HepG2 (cell line): ENCODE data around the gene TNFAIP2. TPM values are rescaled to one million over a fixed set of nuclear protein-coding genes. Genes with fewer than 3 reads are reported as not detected.

ENCODE experiments used
- GFI1 ChIP-seq: sonication (generic); formaldehyde crosslinking; IDR thresholded peaks from 2 replicates; pipeline ENCODE4 v1.5.0; 2020; ENCODE audit warnings: missing genetic modification reagents, mild to moderate bottlenecking, borderline replicate concordance
- HOXA9 ChIP-seq: sonication (generic); formaldehyde crosslinking; IDR thresholded peaks from 2 replicates; pipeline ENCODE4 v1.8.1; 2022; ENCODE audit warnings: missing genetic modification reagents, mild to moderate bottlenecking, moderate library complexity, borderline replicate concordance
- KDM4B ChIP-seq: sonication (generic); formaldehyde crosslinking; IDR thresholded peaks from 2 replicates; pipeline ENCODE4 v1.4.0; 2020; ENCODE audit warnings: missing genetic modification reagents
- MAFF ChIP-seq: IDR thresholded peaks from 2 replicates; pipeline ENCODE4 v1.6.1; 2011; ENCODE audit warnings: low read depth, low read length, improper control_type of control experiment
- NFRKB ChIP-seq: fragments of 450-650 bp; IDR thresholded peaks from 2 replicates; pipeline ENCODE4 v1.6.1; 2017
- SNAPC2 ChIP-seq: sonication (generic); formaldehyde crosslinking; IDR thresholded peaks from 2 replicates; pipeline ENCODE4 v1.8.1; 2022; ENCODE audit warnings: mild to moderate bottlenecking, missing genetic modification reagents
- TERF1 ChIP-seq: sonication (generic); formaldehyde crosslinking; IDR thresholded peaks from 2 replicates; pipeline ENCODE4 v1.8.0; 2022; ENCODE audit warnings: mild to moderate bottlenecking, missing genetic modification reagents, moderate library complexity
- ZBTB37 ChIP-seq: sonication (generic); formaldehyde crosslinking; IDR thresholded peaks from 2 replicates; pipeline ENCODE4 v1.4.0; 2020; ENCODE audit warnings: mild to moderate bottlenecking, missing genetic modification reagents
- ZFP90 ChIP-seq: sonication (generic); formaldehyde crosslinking; IDR thresholded peaks from 2 replicates; pipeline ENCODE4 v1.8.0; 2022; ENCODE audit warnings: missing genetic modification reagents, mild to moderate bottlenecking, inconsistent platforms, borderline replicate concordance
- ZNF20 ChIP-seq: sonication (generic); formaldehyde crosslinking; IDR thresholded peaks from 2 replicates; pipeline ENCODE4 v1.4.0; 2020; ENCODE audit warnings: mild to moderate bottlenecking, moderate library complexity, missing genetic modification reagents
- ZNF841 ChIP-seq: sonication (generic); formaldehyde crosslinking; IDR thresholded peaks from 2 replicates; pipeline ENCODE4 v1.8.1; 2023; ENCODE audit warnings: missing genetic modification reagents, borderline replicate concordance
- polyA plus RNA-seq, 8 experiments: library from polyadenylated mRNA; depleted of rRNA in 3 of 8; stranded (reverse) in 7 of 8; unstranded in 1 of 8; fragments of >200 nt; fragmentation: Illumina TruSeq in 4 of 8; extraction: Trizol in 4 of 8; gene quantifications; 2 replicates each; pipeline versions ENCODE4 v1.2.1 to v1.2.3, GENCODE V29; 2011 to 2016; ENCODE audit warnings: low read depth in 4 of 8, missing spikeins in 1 of 8, mixed read lengths in 1 of 8; ENCODE audit not compliant: insufficient read depth in 1 of 8
- total RNA-seq, 5 experiments: library from RNA; depleted of rRNA; stranded (reverse); fragments of >200 nt; fragmentation: Illumina TruSeq; extraction: Trizol; gene quantifications; 2 replicates each; pipeline ENCODE4 v1.2.3, GENCODE V29; 2016; ENCODE audit warnings: low read depth in 1 of 5
- TF ChIP-seq, protein P1 (sequence below), 2 experiments: IDR thresholded peaks; 2 replicates each; pipeline ENCODE4 v1.6.1; 2011 to 2012; ENCODE audit warnings: low read length in 2 of 2, borderline replicate concordance in 1 of 2, low read depth in 1 of 2, mild to moderate bottlenecking in 1 of 2, moderate library complexity in 1 of 2
- TF ChIP-seq, protein P2 (sequence below): sonication (generic); formaldehyde crosslinking; IDR thresholded peaks from 2 replicates; pipeline ENCODE4 v1.4.0; 2020; ENCODE audit warnings: missing genetic modification reagents
- TF ChIP-seq, protein P3 (sequence below): IDR thresholded peaks from 2 replicates; pipeline ENCODE4 v1.6.1; 2016; ENCODE audit warnings: mild to moderate bottlenecking

Gene TNFAIP2
- total and polyA plus RNA-seq, 2 of the 13 experiments (the other 11 are each of a cell fraction or from before 2014, with no cell fraction given), result 0.46 to 1.5 TPM

- TF ChIP-seq, protein P1, sequence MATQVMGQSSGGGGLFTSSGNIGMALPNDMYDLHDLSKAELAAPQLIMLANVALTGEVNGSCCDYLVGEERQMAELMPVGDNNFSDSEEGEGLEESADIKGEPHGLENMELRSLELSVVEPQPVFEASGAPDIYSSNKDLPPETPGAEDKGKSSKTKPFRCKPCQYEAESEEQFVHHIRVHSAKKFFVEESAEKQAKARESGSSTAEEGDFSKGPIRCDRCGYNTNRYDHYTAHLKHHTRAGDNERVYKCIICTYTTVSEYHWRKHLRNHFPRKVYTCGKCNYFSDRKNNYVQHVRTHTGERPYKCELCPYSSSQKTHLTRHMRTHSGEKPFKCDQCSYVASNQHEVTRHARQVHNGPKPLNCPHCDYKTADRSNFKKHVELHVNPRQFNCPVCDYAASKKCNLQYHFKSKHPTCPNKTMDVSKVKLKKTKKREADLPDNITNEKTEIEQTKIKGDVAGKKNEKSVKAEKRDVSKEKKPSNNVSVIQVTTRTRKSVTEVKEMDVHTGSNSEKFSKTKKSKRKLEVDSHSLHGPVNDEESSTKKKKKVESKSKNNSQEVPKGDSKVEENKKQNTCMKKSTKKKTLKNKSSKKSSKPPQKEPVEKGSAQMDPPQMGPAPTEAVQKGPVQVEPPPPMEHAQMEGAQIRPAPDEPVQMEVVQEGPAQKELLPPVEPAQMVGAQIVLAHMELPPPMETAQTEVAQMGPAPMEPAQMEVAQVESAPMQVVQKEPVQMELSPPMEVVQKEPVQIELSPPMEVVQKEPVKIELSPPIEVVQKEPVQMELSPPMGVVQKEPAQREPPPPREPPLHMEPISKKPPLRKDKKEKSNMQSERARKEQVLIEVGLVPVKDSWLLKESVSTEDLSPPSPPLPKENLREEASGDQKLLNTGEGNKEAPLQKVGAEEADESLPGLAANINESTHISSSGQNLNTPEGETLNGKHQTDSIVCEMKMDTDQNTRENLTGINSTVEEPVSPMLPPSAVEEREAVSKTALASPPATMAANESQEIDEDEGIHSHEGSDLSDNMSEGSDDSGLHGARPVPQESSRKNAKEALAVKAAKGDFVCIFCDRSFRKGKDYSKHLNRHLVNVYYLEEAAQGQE (IDR thresholded peaks at IDR 0.05; ENCODE audit: borderline replicate concordance in 1 of 2, low read depth in 1 of 2, low read length in 2 of 2), result no peak
- TF ChIP-seq TERF1, result no peak
- no peak for TF ChIP-seq KDM4B
- no peak for TF ChIP-seq MAFF
- TF ChIP-seq SNAPC2 (CRISPR knock-in tag), result 0 out of 2 replicates have a peak, but pooled peaks have one; percentile 49
- no peak for TF ChIP-seq ZNF841 (CRISPR knock-in tag)
- peak; percentile 57; the same call in 1 of the 2 replicates for TF ChIP-seq GFI1 (CRISPR knock-in tag)
- no peak for TF ChIP-seq ZNF20 (CRISPR knock-in tag)
- TF ChIP-seq, protein P2, sequence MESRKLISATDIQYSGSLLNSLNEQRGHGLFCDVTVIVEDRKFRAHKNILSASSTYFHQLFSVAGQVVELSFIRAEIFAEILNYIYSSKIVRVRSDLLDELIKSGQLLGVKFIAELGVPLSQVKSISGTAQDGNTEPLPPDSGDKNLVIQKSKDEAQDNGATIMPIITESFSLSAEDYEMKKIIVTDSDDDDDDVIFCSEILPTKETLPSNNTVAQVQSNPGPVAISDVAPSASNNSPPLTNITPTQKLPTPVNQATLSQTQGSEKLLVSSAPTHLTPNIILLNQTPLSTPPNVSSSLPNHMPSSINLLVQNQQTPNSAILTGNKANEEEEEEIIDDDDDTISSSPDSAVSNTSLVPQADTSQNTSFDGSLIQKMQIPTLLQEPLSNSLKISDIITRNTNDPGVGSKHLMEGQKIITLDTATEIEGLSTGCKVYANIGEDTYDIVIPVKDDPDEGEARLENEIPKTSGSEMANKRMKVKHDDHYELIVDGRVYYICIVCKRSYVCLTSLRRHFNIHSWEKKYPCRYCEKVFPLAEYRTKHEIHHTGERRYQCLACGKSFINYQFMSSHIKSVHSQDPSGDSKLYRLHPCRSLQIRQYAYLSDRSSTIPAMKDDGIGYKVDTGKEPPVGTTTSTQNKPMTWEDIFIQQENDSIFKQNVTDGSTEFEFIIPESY (CRISPR knock-in tag), result peak; percentile 16; the same call in 1 of the 2 replicates
- no peak for TF ChIP-seq NFRKB
- TF ChIP-seq, protein P3, sequence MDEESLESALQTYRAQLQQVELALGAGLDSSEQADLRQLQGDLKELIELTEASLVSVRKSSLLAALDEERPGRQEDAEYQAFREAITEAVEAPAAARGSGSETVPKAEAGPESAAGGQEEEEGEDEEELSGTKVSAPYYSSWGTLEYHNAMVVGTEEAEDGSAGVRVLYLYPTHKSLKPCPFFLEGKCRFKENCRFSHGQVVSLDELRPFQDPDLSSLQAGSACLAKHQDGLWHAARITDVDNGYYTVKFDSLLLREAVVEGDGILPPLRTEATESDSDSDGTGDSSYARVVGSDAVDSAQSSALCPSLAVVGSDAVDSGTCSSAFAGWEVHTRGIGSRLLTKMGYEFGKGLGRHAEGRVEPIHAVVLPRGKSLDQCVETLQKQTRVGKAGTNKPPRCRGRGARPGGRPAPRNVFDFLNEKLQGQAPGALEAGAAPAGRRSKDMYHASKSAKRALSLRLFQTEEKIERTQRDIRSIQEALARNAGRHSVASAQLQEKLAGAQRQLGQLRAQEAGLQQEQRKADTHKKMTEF (CRISPR knock-in tag), result peak; percentile 82
- peak; percentile 58; the same call in 1 of the 2 replicates for TF ChIP-seq ZFP90 (CRISPR knock-in tag)
- 0 out of 2 replicates have a peak, but pooled peaks have one; percentile 23 for TF ChIP-seq ZBTB37
- 0 out of 2 replicates have a peak, but pooled peaks have one; percentile 15 for TF ChIP-seq HOXA9 (CRISPR knock-in tag)
Observed at GRCh38 chr14:103103461-103104388, 19.5 kb upstream of the TNFAIP2 start (continued).
